HepG2 (cell line): ENCODE results near the gene RAD17. TPM values are rescaled to one million over a fixed set of nuclear protein-coding genes. Genes with fewer than 3 reads are reported as not detected.

Experiments used
- ATF1 ChIP-seq: IDR thresholded peaks from 2 replicates; pipeline ENCODE4 v1.6.1; 2016; ENCODE audit warnings: mild to moderate bottlenecking, control low read depth
- EED ChIP-seq: sonication (generic); formaldehyde crosslinking; IDR thresholded peaks from 2 replicates; pipeline ENCODE4 v1.5.0; 2020; ENCODE audit warnings: mild to moderate bottlenecking, missing genetic modification reagents
- FLYWCH1 ChIP-seq: sonication (generic); formaldehyde crosslinking; IDR thresholded peaks from 2 replicates; pipeline ENCODE4 v1.8.1; 2023; ENCODE audit warnings: mild to moderate bottlenecking, missing genetic modification reagents
- GFI1 ChIP-seq: sonication (generic); formaldehyde crosslinking; IDR thresholded peaks from 2 replicates; pipeline ENCODE4 v1.5.0; 2020; ENCODE audit warnings: missing genetic modification reagents, mild to moderate bottlenecking, borderline replicate concordance
- KLF11 ChIP-seq: IDR thresholded peaks from 2 replicates; pipeline ENCODE4 v1.6.1; 2016; ENCODE audit warnings: missing compliant biosample characterization
- MED8 ChIP-seq: sonication (generic); formaldehyde crosslinking; IDR thresholded peaks from 2 replicates; pipeline ENCODE4 v1.8.1; 2023; ENCODE audit warnings: mild to moderate bottlenecking, missing genetic modification reagents; ENCODE audit not compliant: insufficient replicate concordance
- NONO ChIP-seq, 2 experiments: fragments of 450-650 bp in 1 of 2; sonication (generic) in 1 of 2; formaldehyde crosslinking in 1 of 2; IDR thresholded peaks in 1 of 2; conservative IDR thresholded peaks in 1 of 2; 2 replicates each; pipeline versions ENCODE4 v1.6.1 to v1.8.0; 2017 to 2022; ENCODE audit warnings: mild to moderate bottlenecking in 1 of 2, missing genetic modification reagents in 1 of 2, moderate library complexity in 1 of 2
- RORA ChIP-seq: sonication (generic); formaldehyde crosslinking; IDR thresholded peaks from 2 replicates; pipeline ENCODE4 v1.5.0; 2020; ENCODE audit warnings: mild to moderate bottlenecking, missing genetic modification reagents, moderate library complexity
- SRSF1 ChIP-seq: fragments of 200-400 bp; formaldehyde crosslinking; optimal IDR thresholded peaks from 2 replicates; pipeline ENCODE3; 2017; ENCODE audit warnings: mild to moderate bottlenecking, low read depth, low read length, moderate library complexity
- ZFX ChIP-seq: sonication (generic); formaldehyde crosslinking; IDR thresholded peaks from 2 replicates; pipeline ENCODE4 v1.4.0; 2020; ENCODE audit warnings: mild to moderate bottlenecking, low read depth, missing genetic modification reagents, moderate library complexity
- ZKSCAN1 ChIP-seq: fragments of 150-350 bp; IDR thresholded peaks from 2 replicates; pipeline ENCODE4 v1.6.1; 2014; ENCODE audit warnings: low read length
- ZMYM2 ChIP-seq: sonication (generic); formaldehyde crosslinking; IDR thresholded peaks from 2 replicates; pipeline ENCODE4 v1.8.0; 2022; ENCODE audit warnings: mild to moderate bottlenecking, missing genetic modification reagents
- ZNF256 ChIP-seq: sonication (generic); formaldehyde crosslinking; conservative IDR thresholded peaks from 2 replicates; pipeline ENCODE4 v1.4.0; 2020; ENCODE audit warnings: missing genetic modification reagents
- ZNF468 ChIP-seq: sonication (generic); formaldehyde crosslinking; IDR thresholded peaks from 2 replicates; pipeline ENCODE4 v1.8.0; 2022; ENCODE audit warnings: mild to moderate bottlenecking, moderate library complexity, missing genetic modification reagents
- ZNF484 ChIP-seq: sonication (generic); formaldehyde crosslinking; IDR thresholded peaks from 2 replicates; pipeline ENCODE4 v1.5.1; 2020; ENCODE audit warnings: mild to moderate bottlenecking, low read depth, missing genetic modification reagents, borderline replicate concordance
- ZNF788 ChIP-seq: sonication (generic); formaldehyde crosslinking; IDR thresholded peaks from 2 replicates; pipeline ENCODE4 v1.5.0; 2020; ENCODE audit warnings: mild to moderate bottlenecking, missing genetic modification reagents, borderline replicate concordance
- polyA plus RNA-seq, 8 experiments: library from polyadenylated mRNA; depleted of rRNA in 3 of 8; stranded (reverse) in 7 of 8; unstranded in 1 of 8; fragments of >200 nt; fragmentation: Illumina TruSeq in 4 of 8; extraction: Trizol in 4 of 8; gene quantifications; 2 replicates each; pipeline versions ENCODE4 v1.2.1 to v1.2.3, GENCODE V29; 2011 to 2016; ENCODE audit warnings: low read depth in 4 of 8, missing spikeins in 1 of 8, mixed read lengths in 1 of 8; ENCODE audit not compliant: insufficient read depth in 1 of 8
- total RNA-seq, 5 experiments: library from RNA; depleted of rRNA; stranded (reverse); fragments of >200 nt; fragmentation: Illumina TruSeq; extraction: Trizol; gene quantifications; 2 replicates each; pipeline ENCODE4 v1.2.3, GENCODE V29; 2016; ENCODE audit warnings: low read depth in 1 of 5
- TF ChIP-seq, protein P1 (sequence below): sonication (generic); formaldehyde crosslinking; IDR thresholded peaks from 2 replicates; pipeline ENCODE4 v1.4.0; 2020; ENCODE audit warnings: missing genetic modification reagents, borderline replicate concordance
- TF ChIP-seq, protein P2 (sequence below): sonication (generic); formaldehyde crosslinking; IDR thresholded peaks from 2 replicates; pipeline ENCODE4 v1.5.0; 2020; ENCODE audit warnings: missing genetic modification reagents
- TF ChIP-seq, protein P3 (sequence below): sonication (generic); formaldehyde crosslinking; IDR thresholded peaks from 2 replicates; pipeline ENCODE4 v1.4.0; 2020; ENCODE audit warnings: mild to moderate bottlenecking, missing genetic modification reagents
- TF ChIP-seq, protein P4 (sequence below): sonication (generic); formaldehyde crosslinking; IDR thresholded peaks from 2 replicates; pipeline ENCODE4 v1.5.0; 2020; ENCODE audit warnings: missing genetic modification reagents

Gene RAD17
- total and polyA plus RNA-seq, 2 of the 13 experiments (the other 11 are each of a cell fraction or from before 2014, with no cell fraction given): 24.0 to 25.9 TPM

DNA sequence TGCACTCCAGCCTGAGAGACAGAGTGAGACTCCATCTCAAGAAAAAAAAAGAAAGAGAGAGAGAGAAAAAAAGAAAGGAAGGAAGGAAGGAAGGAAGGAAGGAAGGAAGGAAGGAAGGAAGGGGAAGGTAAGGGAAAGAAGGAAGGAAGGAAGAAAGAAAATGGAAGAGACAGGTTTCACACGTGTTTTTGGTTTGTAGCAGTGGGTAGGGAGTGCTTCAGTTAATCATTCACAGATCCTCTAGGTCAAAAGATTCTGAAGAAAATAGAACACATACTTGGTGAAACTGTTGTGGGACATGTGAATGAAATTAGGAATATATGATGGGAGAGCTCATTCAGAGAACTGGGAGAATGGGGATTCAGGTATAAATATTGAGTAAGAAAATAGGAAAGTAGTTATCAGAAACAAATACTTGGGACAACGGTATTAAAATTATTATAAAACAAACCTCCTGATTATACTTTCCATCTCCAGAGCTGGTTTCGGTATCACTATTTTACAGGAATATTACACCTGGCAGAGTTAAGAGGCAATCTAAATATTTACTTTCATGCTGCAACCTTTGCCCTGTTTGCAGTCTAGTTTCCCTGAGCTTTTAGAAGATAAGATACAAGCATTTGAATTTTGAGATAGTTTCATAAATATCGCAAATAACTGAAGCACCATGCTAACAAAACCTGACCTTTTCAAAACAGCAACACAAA is 82.5 kb downstream of the RAD17 start (continued):
- TF ChIP-seq, protein P1, sequence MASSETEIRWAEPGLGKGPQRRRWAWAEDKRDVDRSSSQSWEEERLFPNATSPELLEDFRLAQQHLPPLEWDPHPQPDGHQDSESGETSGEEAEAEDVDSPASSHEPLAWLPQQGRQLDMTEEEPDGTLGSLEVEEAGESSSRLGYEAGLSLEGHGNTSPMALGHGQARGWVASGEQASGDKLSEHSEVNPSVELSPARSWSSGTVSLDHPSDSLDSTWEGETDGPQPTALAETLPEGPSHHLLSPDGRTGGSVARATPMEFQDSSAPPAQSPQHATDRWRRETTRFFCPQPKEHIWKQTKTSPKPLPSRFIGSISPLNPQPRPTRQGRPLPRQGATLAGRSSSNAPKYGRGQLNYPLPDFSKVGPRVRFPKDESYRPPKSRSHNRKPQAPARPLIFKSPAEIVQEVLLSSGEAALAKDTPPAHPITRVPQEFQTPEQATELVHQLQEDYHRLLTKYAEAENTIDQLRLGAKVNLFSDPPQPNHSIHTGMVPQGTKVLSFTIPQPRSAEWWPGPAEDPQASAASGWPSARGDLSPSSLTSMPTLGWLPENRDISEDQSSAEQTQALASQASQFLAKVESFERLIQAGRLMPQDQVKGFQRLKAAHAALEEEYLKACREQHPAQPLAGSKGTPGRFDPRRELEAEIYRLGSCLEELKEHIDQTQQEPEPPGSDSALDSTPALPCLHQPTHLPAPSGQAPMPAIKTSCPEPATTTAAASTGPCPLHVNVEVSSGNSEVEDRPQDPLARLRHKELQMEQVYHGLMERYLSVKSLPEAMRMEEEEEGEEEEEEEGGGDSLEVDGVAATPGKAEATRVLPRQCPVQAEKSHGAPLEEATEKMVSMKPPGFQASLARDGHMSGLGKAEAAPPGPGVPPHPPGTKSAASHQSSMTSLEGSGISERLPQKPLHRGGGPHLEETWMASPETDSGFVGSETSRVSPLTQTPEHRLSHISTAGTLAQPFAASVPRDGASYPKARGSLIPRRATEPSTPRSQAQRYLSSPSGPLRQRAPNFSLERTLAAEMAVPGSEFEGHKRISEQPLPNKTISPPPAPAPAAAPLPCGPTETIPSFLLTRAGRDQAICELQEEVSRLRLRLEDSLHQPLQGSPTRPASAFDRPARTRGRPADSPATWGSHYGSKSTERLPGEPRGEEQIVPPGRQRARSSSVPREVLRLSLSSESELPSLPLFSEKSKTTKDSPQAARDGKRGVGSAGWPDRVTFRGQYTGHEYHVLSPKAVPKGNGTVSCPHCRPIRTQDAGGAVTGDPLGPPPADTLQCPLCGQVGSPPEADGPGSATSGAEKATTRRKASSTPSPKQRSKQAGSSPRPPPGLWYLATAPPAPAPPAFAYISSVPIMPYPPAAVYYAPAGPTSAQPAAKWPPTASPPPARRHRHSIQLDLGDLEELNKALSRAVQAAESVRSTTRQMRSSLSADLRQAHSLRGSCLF (CRISPR knock-in tag): no peak
- TF ChIP-seq ZNF788 (CRISPR knock-in tag): no peak
- TF ChIP-seq, protein P2, sequence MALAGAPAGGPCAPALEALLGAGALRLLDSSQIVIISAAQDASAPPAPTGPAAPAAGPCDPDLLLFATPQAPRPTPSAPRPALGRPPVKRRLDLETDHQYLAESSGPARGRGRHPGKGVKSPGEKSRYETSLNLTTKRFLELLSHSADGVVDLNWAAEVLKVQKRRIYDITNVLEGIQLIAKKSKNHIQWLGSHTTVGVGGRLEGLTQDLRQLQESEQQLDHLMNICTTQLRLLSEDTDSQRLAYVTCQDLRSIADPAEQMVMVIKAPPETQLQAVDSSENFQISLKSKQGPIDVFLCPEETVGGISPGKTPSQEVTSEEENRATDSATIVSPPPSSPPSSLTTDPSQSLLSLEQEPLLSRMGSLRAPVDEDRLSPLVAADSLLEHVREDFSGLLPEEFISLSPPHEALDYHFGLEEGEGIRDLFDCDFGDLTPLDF (CRISPR knock-in tag): no peak; the same call in 1 of the 2 replicates
- no peak for TF ChIP-seq ATF1 (CRISPR knock-in tag)
- TF ChIP-seq ZNF256 (CRISPR knock-in tag): no peak
- TF ChIP-seq FLYWCH1 (CRISPR knock-in tag): no peak
- no peak for TF ChIP-seq ZMYM2 (CRISPR knock-in tag)
- TF ChIP-seq, protein P3, sequence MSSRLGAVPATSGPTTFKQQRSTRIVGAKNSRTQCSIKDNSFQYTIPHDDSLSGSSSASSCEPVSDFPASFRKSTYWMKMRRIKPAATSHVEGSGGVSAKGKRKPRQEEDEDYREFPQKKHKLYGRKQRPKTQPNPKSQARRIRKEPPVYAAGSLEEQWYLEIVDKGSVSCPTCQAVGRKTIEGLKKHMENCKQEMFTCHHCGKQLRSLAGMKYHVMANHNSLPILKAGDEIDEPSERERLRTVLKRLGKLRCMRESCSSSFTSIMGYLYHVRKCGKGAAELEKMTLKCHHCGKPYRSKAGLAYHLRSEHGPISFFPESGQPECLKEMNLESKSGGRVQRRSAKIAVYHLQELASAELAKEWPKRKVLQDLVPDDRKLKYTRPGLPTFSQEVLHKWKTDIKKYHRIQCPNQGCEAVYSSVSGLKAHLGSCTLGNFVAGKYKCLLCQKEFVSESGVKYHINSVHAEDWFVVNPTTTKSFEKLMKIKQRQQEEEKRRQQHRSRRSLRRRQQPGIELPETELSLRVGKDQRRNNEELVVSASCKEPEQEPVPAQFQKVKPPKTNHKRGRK (CRISPR knock-in tag): peak; percentile 88; the same call in 1 of the 2 replicates
- TF ChIP-seq ZFX (CRISPR knock-in tag): no peak
- no peak for TF ChIP-seq ZKSCAN1
- TF ChIP-seq SRSF1: no peak
- no peak for TF ChIP-seq ZNF468 (CRISPR knock-in tag)
- no peak for TF ChIP-seq MED8 (CRISPR knock-in tag)
- no peak for TF ChIP-seq NONO (IDR thresholded peaks at IDR 0.05)
- TF ChIP-seq NONO (CRISPR knock-in tag; conservative IDR thresholded peaks at IDR 0.05): no peak
- no peak for TF ChIP-seq ZNF484
- TF ChIP-seq EED (CRISPR knock-in tag): no peak
- TF ChIP-seq, protein P4, sequence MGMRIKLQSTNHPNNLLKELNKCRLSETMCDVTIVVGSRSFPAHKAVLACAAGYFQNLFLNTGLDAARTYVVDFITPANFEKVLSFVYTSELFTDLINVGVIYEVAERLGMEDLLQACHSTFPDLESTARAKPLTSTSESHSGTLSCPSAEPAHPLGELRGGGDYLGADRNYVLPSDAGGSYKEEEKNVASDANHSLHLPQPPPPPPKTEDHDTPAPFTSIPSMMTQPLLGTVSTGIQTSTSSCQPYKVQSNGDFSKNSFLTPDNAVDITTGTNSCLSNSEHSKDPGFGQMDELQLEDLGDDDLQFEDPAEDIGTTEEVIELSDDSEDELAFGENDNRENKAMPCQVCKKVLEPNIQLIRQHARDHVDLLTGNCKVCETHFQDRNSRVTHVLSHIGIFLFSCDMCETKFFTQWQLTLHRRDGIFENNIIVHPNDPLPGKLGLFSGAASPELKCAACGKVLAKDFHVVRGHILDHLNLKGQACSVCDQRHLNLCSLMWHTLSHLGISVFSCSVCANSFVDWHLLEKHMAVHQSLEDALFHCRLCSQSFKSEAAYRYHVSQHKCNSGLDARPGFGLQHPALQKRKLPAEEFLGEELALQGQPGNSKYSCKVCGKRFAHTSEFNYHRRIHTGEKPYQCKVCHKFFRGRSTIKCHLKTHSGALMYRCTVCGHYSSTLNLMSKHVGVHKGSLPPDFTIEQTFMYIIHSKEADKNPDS (CRISPR knock-in tag): no peak
- no peak for TF ChIP-seq GFI1
- no peak for TF ChIP-seq RORA (CRISPR knock-in tag)
- TF ChIP-seq KLF11 (CRISPR knock-in tag): no peak
